Tibial nerve (tissue), 3 donors: ENCODE results near the gene SCIN.

Source experiments
- POLR2A ChIP-seq, 2 donors: fragments of 450-650 bp; IDR thresholded peaks; one replicate each; pipeline ENCODE4 v1.6.1; 2017; ENCODE audit warnings: antibody characterized with exemption in 2 of 2, mild to moderate bottlenecking in 2 of 2, moderate library complexity in 2 of 2
- TF ChIP-seq, protein P1 (sequence below), 5 experiments: fragments of 200-600 bp in 3 of 5; fragments of 450-650 bp in 2 of 5; sonication (generic) in 3 of 5; IDR thresholded peaks; one replicate each; pipeline ENCODE4 v1.5.1; 2016 to 2019; ENCODE audit warnings: antibody characterized with exemption in 5 of 5, mild to moderate bottlenecking in 3 of 5, moderate library complexity in 2 of 5

DNA sequence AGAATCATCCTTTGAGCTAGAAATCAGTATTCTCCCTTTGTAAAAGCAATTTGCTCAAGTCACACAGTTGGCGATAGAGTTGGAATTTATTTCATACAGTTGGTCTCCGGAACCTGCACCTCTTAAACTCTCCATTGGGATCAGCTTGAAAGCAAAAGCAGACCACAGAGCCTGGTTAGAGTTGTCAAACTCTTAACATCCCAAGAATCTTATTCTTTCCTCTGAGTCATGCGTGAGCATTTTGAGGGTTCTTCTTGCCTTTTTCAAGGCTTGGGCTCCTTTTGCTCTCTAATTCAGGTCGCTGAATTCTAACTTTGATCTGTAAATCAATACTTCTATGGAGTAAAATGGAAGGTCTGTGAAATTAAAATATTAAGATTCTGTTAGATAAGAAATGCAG lies 19.6 kb upstream of the SCIN start:
- TF ChIP-seq, protein P1, sequence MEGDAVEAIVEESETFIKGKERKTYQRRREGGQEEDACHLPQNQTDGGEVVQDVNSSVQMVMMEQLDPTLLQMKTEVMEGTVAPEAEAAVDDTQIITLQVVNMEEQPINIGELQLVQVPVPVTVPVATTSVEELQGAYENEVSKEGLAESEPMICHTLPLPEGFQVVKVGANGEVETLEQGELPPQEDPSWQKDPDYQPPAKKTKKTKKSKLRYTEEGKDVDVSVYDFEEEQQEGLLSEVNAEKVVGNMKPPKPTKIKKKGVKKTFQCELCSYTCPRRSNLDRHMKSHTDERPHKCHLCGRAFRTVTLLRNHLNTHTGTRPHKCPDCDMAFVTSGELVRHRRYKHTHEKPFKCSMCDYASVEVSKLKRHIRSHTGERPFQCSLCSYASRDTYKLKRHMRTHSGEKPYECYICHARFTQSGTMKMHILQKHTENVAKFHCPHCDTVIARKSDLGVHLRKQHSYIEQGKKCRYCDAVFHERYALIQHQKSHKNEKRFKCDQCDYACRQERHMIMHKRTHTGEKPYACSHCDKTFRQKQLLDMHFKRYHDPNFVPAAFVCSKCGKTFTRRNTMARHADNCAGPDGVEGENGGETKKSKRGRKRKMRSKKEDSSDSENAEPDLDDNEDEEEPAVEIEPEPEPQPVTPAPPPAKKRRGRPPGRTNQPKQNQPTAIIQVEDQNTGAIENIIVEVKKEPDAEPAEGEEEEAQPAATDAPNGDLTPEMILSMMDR (IDR thresholded peaks at IDR 0.05), result no peak
- TF ChIP-seq POLR2A (IDR thresholded peaks at IDR 0.05), result no peak
